GM12878 (cell line): ENCODE data around the gene NR4A2. TPM values are rescaled to one million over a fixed set of nuclear protein-coding genes. Genes with fewer than 3 reads are reported as not detected.

Source experiments
- ATAC-seq: fragments of 200-7000 bp; cut with Tn5 transposase; 3 replicates; pipeline ENCODE4 v1.9.1; 2020; ENCODE audit warnings: mild to moderate bottlenecking, moderate library complexity
- BruUV-seq: library from RNA; stranded (reverse); fragments of 400-500 nt; replicated peaks from 2 replicates; lab custom pipeline; 2021; lab: Mats Ljungman, UMichigan
- CTCF ChIA-PET: fragments of 300-600 bp; sonication (Branson Sonifier 250); formaldehyde crosslinking; extraction: SDS; loops from one replicate; lab custom pipeline; 2021; ENCODE audit warnings: inconsistent platforms; lab: Yijun Ruan, JAX
- POLR2A ChIA-PET: fragments of 350-600 bp; formaldehyde crosslinking; extraction: SDS; loops from one replicate; lab custom pipeline; 2021; ENCODE audit warnings: inconsistent platforms; lab: Charles Lee
- RAD21 ChIA-PET: fragments of 300-600 bp; sonication (Branson Sonifier 250); formaldehyde crosslinking; loops from one replicate; lab custom pipeline; 2023; ENCODE audit warnings: antibody characterized with exemption; ENCODE audit not compliant: unreplicated experiment; lab: Charles Lee
- SMC1A ChIA-PET: fragments of 300-600 bp; sonication (Branson Sonifier 250); formaldehyde crosslinking; loops from one replicate; lab custom pipeline; 2023; ENCODE audit not compliant: unreplicated experiment, uncharacterized antibody; lab: Charles Lee
- DNase-seq: peaks from one replicate; pipeline ENCODE4 v3.0.0-alpha.2; 2011; ENCODE audit warnings: low read depth, low spot score
- FAIRE-seq: peaks from 3 replicates; lab custom pipeline; 2011; peaks lifted over from hg19 to GRCh38; lab: Jason Lieb, UNC
- H2AFZ ChIP-seq: 2 replicates; pipeline ENCODE4 v1.6.0; 2011; ENCODE audit warnings: low read depth, low read length, control low read depth; ENCODE audit not compliant: control insufficient read depth
- H3K27ac ChIP-seq: 2 replicates; pipeline ENCODE4 v1.5.1; 2011; ENCODE audit warnings: control low read depth; ENCODE audit not compliant: control insufficient read depth, insufficient read depth
- H3K27me3 ChIP-seq, 2 experiments: replicated peaks in 1 of 2; 2 replicates each; pipeline versions ENCODE4 v1.6.0 to v1.6.1; 2011; ENCODE audit warnings: low read length in 1 of 2; ENCODE audit not compliant: control insufficient read depth in 2 of 2, insufficient read depth in 2 of 2
- H3K36me3 ChIP-seq, 2 experiments: 2 replicates each; pipeline ENCODE4 v1.5.1; 2011; ENCODE audit warnings: low read length in 1 of 2; ENCODE audit not compliant: control insufficient read depth in 2 of 2, insufficient read depth in 2 of 2
- H3K4me1 ChIP-seq: 2 replicates; pipeline ENCODE4 v1.6.1; 2011; ENCODE audit warnings: mild to moderate bottlenecking, low read length, moderate library complexity, mixed read lengths; ENCODE audit not compliant: control insufficient read depth, insufficient read depth
- H3K4me2 ChIP-seq: 2 replicates; pipeline ENCODE4 v1.6.0; 2011; ENCODE audit warnings: control low read depth; ENCODE audit not compliant: control insufficient read depth, insufficient read depth
- H3K4me3 ChIP-seq: fragments of 200-600 bp; sonication (generic); 2 replicates; pipeline ENCODE4 v1.5.1; 2016
- H3K79me2 ChIP-seq: 2 replicates; pipeline ENCODE4 v1.6.0; 2011; ENCODE audit warnings: low read length; ENCODE audit not compliant: control insufficient read depth, insufficient read depth
- H3K9ac ChIP-seq: 2 replicates; pipeline ENCODE4 v1.8.0; 2011; ENCODE audit warnings: low read length, control low read depth, mixed read lengths; ENCODE audit not compliant: control insufficient read depth, insufficient read depth
- H3K9me3 ChIP-seq: replicated peaks from 3 replicates; pipeline ENCODE4 v1.5.1; 2011; ENCODE audit warnings: mild to moderate bottlenecking, low read length; ENCODE audit not compliant: control insufficient read depth, insufficient read depth
- H4K20me1 ChIP-seq: 2 replicates; pipeline ENCODE4 v1.6.0; 2011; ENCODE audit not compliant: control insufficient read depth, insufficient read depth
- BHLHE40 ChIP-seq, 2 experiments: fragments of 450-650 bp in 1 of 2; IDR thresholded peaks; 2 replicates each; pipeline ENCODE4 v1.6.1; 2011 to 2017; ENCODE audit warnings: low read depth in 2 of 2, borderline replicate concordance in 1 of 2, improper control_type of control experiment in 1 of 2, low read length in 1 of 2, mild to moderate bottlenecking in 1 of 2
- BRCA1 ChIP-seq: IDR thresholded peaks from 2 replicates; pipeline ENCODE4 v1.6.1; 2011; ENCODE audit warnings: low read depth, low read length, improper control_type of control experiment
- CBX3 ChIP-seq: fragments of 200-600 bp; sonication (generic); IDR thresholded peaks from 2 replicates; pipeline ENCODE4 v1.6.1; 2016; ENCODE audit warnings: low read depth, borderline replicate concordance
- EED ChIP-seq: sonication (generic); IDR thresholded peaks from 2 replicates; pipeline ENCODE4 v1.6.1; 2016; ENCODE audit warnings: antibody characterized with exemption, low read depth
- HDAC6 ChIP-seq: fragments of 200-600 bp; sonication (generic); IDR thresholded peaks from one replicate; pipeline ENCODE4 v1.8.0; 2017; ENCODE audit warnings: antibody characterized with exemption; ENCODE audit not compliant: unreplicated experiment
- KAT2A ChIP-seq: conservative IDR thresholded peaks from 2 replicates; pipeline ENCODE4 v1.6.1; 2011; ENCODE audit warnings: low read depth, low read length; ENCODE audit not compliant: control insufficient read depth
- MEF2B ChIP-seq: fragments of 450-650 bp; IDR thresholded peaks from 2 replicates; pipeline ENCODE4 v1.6.1; 2018; ENCODE audit warnings: mild to moderate bottlenecking, moderate library complexity; ENCODE audit not compliant: partially characterized antibody, poor library complexity, severe bottlenecking
- POLR2AphosphoS5 ChIP-seq: IDR thresholded peaks from 2 replicates; pipeline ENCODE4 v1.6.1; 2011; ENCODE audit warnings: mild to moderate bottlenecking, low read length, inconsistent platforms
- RCOR1 ChIP-seq: conservative IDR thresholded peaks from 2 replicates; pipeline ENCODE4 v1.6.1; 2012; ENCODE audit warnings: low read depth, low read length, improper control_type of control experiment
- SMARCA5 ChIP-seq: fragments of 450-650 bp; IDR thresholded peaks from 2 replicates; pipeline ENCODE4 v1.6.1; 2017; ENCODE audit warnings: mild to moderate bottlenecking
- SREBF2 ChIP-seq: IDR thresholded peaks from 2 replicates; pipeline ENCODE4 v1.6.1; 2012; ENCODE audit warnings: mild to moderate bottlenecking, low read length
- YBX1 ChIP-seq: fragments of 450-650 bp; IDR thresholded peaks from 2 replicates; pipeline ENCODE4 v1.6.1; 2016; ENCODE audit warnings: antibody characterized with exemption
- ZBTB40 ChIP-seq: fragments of 450-650 bp; IDR thresholded peaks from 2 replicates; pipeline ENCODE4 v1.6.1; 2016; ENCODE audit warnings: mild to moderate bottlenecking, moderate library complexity, borderline replicate concordance
- ZNF207 ChIP-seq: fragments of 450-650 bp; IDR thresholded peaks from 2 replicates; pipeline ENCODE4 v1.6.1; 2014; ENCODE audit warnings: antibody characterized with exemption, mild to moderate bottlenecking, borderline replicate concordance
- ZNF622 ChIP-seq: fragments of 450-650 bp; IDR thresholded peaks from 2 replicates; pipeline ENCODE4 v1.6.1; 2017; ENCODE audit warnings: mild to moderate bottlenecking, inconsistent platforms
- WGBS: methylation state at CpG from one replicate; pipeline ENCODE4 v1.1.6; 2016; ENCODE audit warnings: low lambda C conversion rate; ENCODE audit not compliant: insufficient replicate concordance, insufficient coverage; ENCODE audit errors: missing lambda C conversion rate; 5-methylcytosine and 5-hydroxymethylcytosine counted together
- in situ Hi-C: fragments of 300-500 bp; cut with MboI; formaldehyde crosslinking; loops from 9 replicates; pipeline ENCODE4 v1.14.3; 2018; ENCODE audit warnings: mixed read lengths
- intact Hi-C: fragments of 100-400 bp; cut with micrococcal nuclease; formaldehyde crosslinking; loops from one replicate; pipeline ENCODE4 v1.14.2; 2022; ENCODE audit not compliant: unreplicated experiment
- polyA plus RNA-seq, 11 experiments: library from polyadenylated mRNA; depleted of rRNA in 4 of 11; unstranded in 6 of 11; stranded (reverse) in 5 of 11; fragments of >200 nt; fragmentation: Nextera tagmentation in 4 of 11; fragmentation: Illumina TruSeq in 1 of 11; extraction: Ambion mirVana in 4 of 11; extraction: Trizol in 1 of 11; gene quantifications; 1 replicate in 1 of 11; 2 replicates in 10 of 11; pipeline versions ENCODE4 v1.2.1 to v1.2.3, GENCODE V29; 2011 to 2016; ENCODE audit warnings: inconsistent platforms in 2 of 11, missing spikeins in 2 of 11, low read depth in 1 of 11
- total RNA-seq, 4 experiments: library from RNA; depleted of rRNA in 3 of 4; stranded (reverse); fragments of >200 nt in 3 of 4; fragmentation: Illumina TruSeq in 1 of 4; extraction: Trizol in 1 of 4; gene quantifications; 2 replicates each; pipeline versions ENCODE4 v1.2.1 to v1.2.3, GENCODE V29; 2013 to 2021
- TF ChIP-seq, protein P1 (sequence below): fragments of 450-650 bp; IDR thresholded peaks from 2 replicates; pipeline ENCODE4 v1.6.1; 2017; ENCODE audit warnings: mild to moderate bottlenecking, moderate library complexity

Gene NR4A2
- total and polyA plus RNA-seq, 10 of the 15 experiments (the other 5 are each of a cell fraction or from before 2014, with no cell fraction given) = 0.15 to 3.4 (median 0.58) TPM

DNA sequence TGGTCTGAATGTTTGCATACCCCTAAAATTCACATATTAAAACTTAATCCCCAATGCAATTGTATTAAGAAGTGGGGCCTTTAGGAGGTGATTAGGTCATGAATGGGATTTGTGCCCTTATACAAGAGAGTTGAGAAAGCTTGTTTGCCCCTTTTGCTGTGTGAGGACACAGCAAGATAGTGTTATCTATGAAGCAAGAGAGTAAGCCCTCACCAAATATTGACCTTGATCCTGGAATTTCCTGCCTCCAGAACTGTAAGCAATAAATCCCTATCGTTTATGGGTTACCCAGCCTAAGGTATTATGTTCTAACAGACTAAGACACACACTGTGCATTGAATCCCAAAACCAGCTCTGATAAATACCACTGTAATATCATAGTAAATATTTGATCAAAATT, 32.2 kb downstream of the NR4A2 start (continued):
- TF ChIP-seq ZBTB40 (no peak), RCOR1 (no peak), ZNF207 (no peak), ZNF622 (no peak), EED (no peak), KAT2A (no peak), POLR2AphosphoS5 (no peak), SMARCA5 (no peak)
- TF ChIP-seq, all 136 proteins: peak for 0

DNA sequence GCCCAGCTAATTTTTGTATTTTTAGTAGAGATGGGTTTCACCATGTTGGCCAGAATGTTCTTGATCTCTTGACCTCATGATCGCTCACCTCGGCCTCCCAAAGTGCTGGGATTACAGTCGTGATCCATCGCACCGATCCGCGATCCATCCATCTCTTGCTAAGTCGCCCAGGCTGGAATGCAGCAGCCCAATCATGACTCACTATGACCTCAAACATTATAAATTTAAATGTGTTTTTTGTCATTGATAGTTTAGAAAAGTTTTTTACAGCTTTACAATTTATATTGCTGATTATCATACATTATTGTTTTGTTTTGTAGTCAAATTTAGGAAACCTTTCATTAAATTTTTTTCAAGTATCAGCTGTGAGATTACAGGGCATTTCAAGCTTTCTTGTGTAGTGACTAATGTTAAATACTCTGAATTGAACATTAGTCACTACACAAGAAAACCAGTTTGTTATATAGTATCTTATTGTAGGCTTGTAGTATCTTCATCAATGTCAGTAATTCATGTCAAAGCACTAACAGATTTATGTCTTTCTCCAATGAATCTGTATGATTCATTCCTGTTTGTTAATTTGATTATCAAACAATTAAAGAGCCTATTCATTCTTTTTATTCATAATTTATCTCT, 37.5 kb downstream of the NR4A2 start:
- ChIA-PET POLR2A (no interaction called here), SMC1A (interaction anchor here (0.6 to 1.4 kb wide), 3 partner anchors 12 to 272 kb away, joined by 3 read pairs; no protein-coding TSS in a partner anchor)
- DNase-seq = no peak
- TF ChIP-seq MEF2B (no peak), BRCA1 (no peak), CBX3 (no peak), YBX1 (no peak), HDAC6 (no peak), BHLHE40 (IDR thresholded peaks at IDR 0.05; ENCODE audit: borderline replicate concordance in 1 of 2, low read depth in 2 of 2, low read length in 1 of 2) (no peak), SREBF2 (no peak)
- TF ChIP-seq, protein P1, sequence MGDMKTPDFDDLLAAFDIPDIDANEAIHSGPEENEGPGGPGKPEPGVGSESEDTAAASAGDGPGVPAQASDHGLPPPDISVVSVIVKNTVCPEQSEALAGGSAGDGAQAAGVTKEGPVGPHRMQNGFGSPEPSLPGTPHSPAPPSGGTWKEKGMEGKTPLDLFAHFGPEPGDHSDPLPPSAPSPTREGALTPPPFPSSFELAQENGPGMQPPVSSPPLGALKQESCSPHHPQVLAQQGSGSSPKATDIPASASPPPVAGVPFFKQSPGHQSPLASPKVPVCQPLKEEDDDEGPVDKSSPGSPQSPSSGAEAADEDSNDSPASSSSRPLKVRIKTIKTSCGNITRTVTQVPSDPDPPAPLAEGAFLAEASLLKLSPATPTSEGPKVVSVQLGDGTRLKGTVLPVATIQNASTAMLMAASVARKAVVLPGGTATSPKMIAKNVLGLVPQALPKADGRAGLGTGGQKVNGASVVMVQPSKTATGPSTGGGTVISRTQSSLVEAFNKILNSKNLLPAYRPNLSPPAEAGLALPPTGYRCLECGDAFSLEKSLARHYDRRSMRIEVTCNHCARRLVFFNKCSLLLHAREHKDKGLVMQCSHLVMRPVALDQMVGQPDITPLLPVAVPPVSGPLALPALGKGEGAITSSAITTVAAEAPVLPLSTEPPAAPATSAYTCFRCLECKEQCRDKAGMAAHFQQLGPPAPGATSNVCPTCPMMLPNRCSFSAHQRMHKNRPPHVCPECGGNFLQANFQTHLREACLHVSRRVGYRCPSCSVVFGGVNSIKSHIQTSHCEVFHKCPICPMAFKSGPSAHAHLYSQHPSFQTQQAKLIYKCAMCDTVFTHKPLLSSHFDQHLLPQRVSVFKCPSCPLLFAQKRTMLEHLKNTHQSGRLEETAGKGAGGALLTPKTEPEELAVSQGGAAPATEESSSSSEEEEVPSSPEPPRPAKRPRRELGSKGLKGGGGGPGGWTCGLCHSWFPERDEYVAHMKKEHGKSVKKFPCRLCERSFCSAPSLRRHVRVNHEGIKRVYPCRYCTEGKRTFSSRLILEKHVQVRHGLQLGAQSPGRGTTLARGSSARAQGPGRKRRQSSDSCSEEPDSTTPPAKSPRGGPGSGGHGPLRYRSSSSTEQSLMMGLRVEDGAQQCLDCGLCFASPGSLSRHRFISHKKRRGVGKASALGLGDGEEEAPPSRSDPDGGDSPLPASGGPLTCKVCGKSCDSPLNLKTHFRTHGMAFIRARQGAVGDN = no peak

More for the DNA sequence above, 37.5 kb downstream of the NR4A2 start:
- Histone ChIP-seq H4K20me1 (no peaks in the 10 kb centered on the region), H3K79me2 (no peaks in the 10 kb centered on the region), H3K9ac (no peak overlapping the region), H3K36me3 (no peaks in the 10 kb centered on the region), H3K27ac (no peak overlapping the region), H2AFZ (no peak overlapping the region), H3K4me2 (no peak overlapping the region), H3K4me1 (no peaks in the 10 kb centered on the region), H3K9me3 (no peaks in the 10 kb centered on the region), H3K27me3 (no peaks in the 10 kb centered on the region), H3K4me3 (no peak overlapping the region)
- ChIA-PET CTCF (no interaction called here), RAD21 (no interaction called here)
- no peak for ATAC-seq
- 65% methylated on average over 8 of the region's 8 CpGs for WGBS
- intact Hi-C loops (no loop called here), in situ Hi-C loops (no loop called here)
- no TSS peak for BruUV-seq
- FAIRE-seq = no peak
